EL (cell line): ENCODE data around the gene BTBD9.
"Not testable (repeated sequence)": the region's sequence is repeated elsewhere in the genome, so short reads cannot be mapped to it uniquely, and the experiment has no call there.

ENCODE experiments used
- DNase-seq: peaks from one replicate; pipeline ENCODE4 v3.0.0-alpha.2; 2016

The BTBD9 gene

GRCh38 chr6:38648629-38649028 lies 8.9 kb upstream of the BTBD9 start:
- no peak for DNase-seq

GRCh38 chr6:38646166-38646878 lies 6.6 kb upstream of the BTBD9 start:
- DNase-seq = peak; percentile 26

- no peak for DNase-seq
Observed at GRCh38 chr6:38644951-38645350, 5.2 kb upstream of the BTBD9 start.

GRCh38 chr6:38640216-38640909 lies 634 bp upstream of the BTBD9 start:
- peak; percentile 7 for DNase-seq

- DNase-seq = peak; percentile 53
Observed at GRCh38 chr6:38638941-38639497, 710 bp downstream of the BTBD9 start.

- no peak for DNase-seq
Observed at GRCh38 chr6:38637756-38638155, 2.0 kb downstream of the BTBD9 start.

- DNase-seq = no peak
Observed at GRCh38 chr6:38636027-38636426, 3.7 kb downstream of the BTBD9 start.

GRCh38 chr6:38634518-38634917 lies 5.2 kb downstream of the BTBD9 start:
- no peak for DNase-seq

- no peak for DNase-seq
Observed at GRCh38 chr6:38632490-38632889, 7.2 kb downstream of the BTBD9 start.

GRCh38 chr6:38631186-38631783 lies 8.4 kb downstream of the BTBD9 start:
- DNase-seq = no peak

- no peak for DNase-seq
Observed at GRCh38 chr6:38625217-38625616, 14.5 kb downstream of the BTBD9 start.

GRCh38 chr6:38619342-38619741 lies 20.4 kb downstream of the BTBD9 start:
- DNase-seq = not testable (repeated sequence)

- not testable (repeated sequence) for DNase-seq
Observed at GRCh38 chr6:38618301-38618700, 21.4 kb downstream of the BTBD9 start.

- DNase-seq = no peak
Observed at GRCh38 chr6:38617856-38618255, 21.9 kb downstream of the BTBD9 start.

GRCh38 chr6:38612143-38612965 lies 27.4 kb downstream of the BTBD9 start:
- DNase-seq = peak; percentile 39

- no peak for DNase-seq
Observed at GRCh38 chr6:38610050-38610625, 29.6 kb downstream of the BTBD9 start.

GRCh38 chr6:38604700-38605099 lies 35.0 kb downstream of the BTBD9 start:
- DNase-seq = peak; percentile 42

GRCh38 chr6:38603966-38604365 lies 35.8 kb downstream of the BTBD9 start:
- peak; percentile 12 for DNase-seq

- no peak for DNase-seq
Observed at GRCh38 chr6:38603496-38603895, 36.2 kb downstream of the BTBD9 start.

- no peak for DNase-seq
Observed at GRCh38 chr6:38599966-38600550, 39.7 kb downstream of the BTBD9 start.

- no peak for DNase-seq
Observed at GRCh38 chr6:38599261-38599660, 40.5 kb downstream of the BTBD9 start.
